OCI-LY3 (cell line): ENCODE data around the gene SLC14A1.
A peak's percentile ranks its signal among the peaks of the same experiment; 100 is the strongest.

Source experiments
- H2AFZ ChIP-seq: fragments of 200-600, 300-600 bp; shearing (Covaris generic); 2 replicates; pipeline ENCODE4 v1.6.0; 2014; ENCODE audit warnings: antibody characterized with exemption, low read depth, low read length
- H3K27ac ChIP-seq: fragments of 200-600, 300-600 bp; sonication (generic); 2 replicates; pipeline ENCODE4 v1.5.1; 2014; ENCODE audit warnings: mild to moderate bottlenecking, low read length, moderate library complexity, mixed read lengths
- H3K27me3 ChIP-seq: fragments of 200-600, 300-600 bp; sonication (generic); 2 replicates; pipeline ENCODE4 v1.6.1; 2014; ENCODE audit warnings: low read depth, low read length, mixed read lengths
- H3K36me3 ChIP-seq: fragments of 200-600, 300-600 bp; sonication (generic); replicated peaks from 2 replicates; pipeline ENCODE3; 2014; ENCODE audit warnings: low read depth, low read length, mixed read lengths
- H3K4me1 ChIP-seq: fragments of 300-600, 200-600 bp; sonication (generic); 2 replicates; pipeline ENCODE4 v1.6.1; 2014; ENCODE audit warnings: low read length, mixed read lengths
- H3K4me2 ChIP-seq: fragments of 200-600, 300-600 bp; sonication (generic); 2 replicates; pipeline ENCODE4 v1.6.1; 2014; ENCODE audit warnings: low read length, mixed read lengths
- H3K4me3 ChIP-seq: fragments of 300-600, 200-600 bp; sonication (generic); 2 replicates; pipeline ENCODE4 v1.5.1; 2014; ENCODE audit warnings: antibody characterized with exemption, mild to moderate bottlenecking, low read length, moderate library complexity
- H3K79me2 ChIP-seq: fragments of 300-600, 200-600 bp; shearing (Covaris generic); 2 replicates; pipeline ENCODE4 v1.6.1; 2014; ENCODE audit warnings: mild to moderate bottlenecking, low read length, mixed read lengths
- H3K9ac ChIP-seq: fragments of 300-600, 200-600 bp; shearing (Covaris generic); 2 replicates; pipeline ENCODE4 v1.6.0; 2014; ENCODE audit warnings: mild to moderate bottlenecking, low read length, moderate library complexity
- H3K9me3 ChIP-seq: fragments of 200-600, 300-600 bp; shearing (Covaris generic); 2 replicates; pipeline ENCODE4 v1.6.1; 2014; ENCODE audit warnings: low read length, mixed read lengths; ENCODE audit not compliant: insufficient read depth
- H4K20me1 ChIP-seq: fragments of 200-600, 300-600 bp; sonication (generic); 2 replicates; pipeline ENCODE4 v1.6.1; 2016; ENCODE audit warnings: low read length, mixed read lengths; ENCODE audit not compliant: insufficient read depth
- CTCF ChIP-seq: fragments of 200-600, 300-600 bp; sonication (generic); IDR thresholded peaks from 2 replicates; pipeline ENCODE4 v1.5.1; 2014; ENCODE audit warnings: antibody characterized with exemption, low read length, low read depth
- EZH2phosphoT487 ChIP-seq: fragments of 200-600 bp; shearing (Covaris generic); IDR thresholded peaks from 2 replicates; pipeline ENCODE4 v1.6.1; 2018; ENCODE audit warnings: antibody characterized with exemption, mixed run types, low read depth

SLC14A1 gene

DNA sequence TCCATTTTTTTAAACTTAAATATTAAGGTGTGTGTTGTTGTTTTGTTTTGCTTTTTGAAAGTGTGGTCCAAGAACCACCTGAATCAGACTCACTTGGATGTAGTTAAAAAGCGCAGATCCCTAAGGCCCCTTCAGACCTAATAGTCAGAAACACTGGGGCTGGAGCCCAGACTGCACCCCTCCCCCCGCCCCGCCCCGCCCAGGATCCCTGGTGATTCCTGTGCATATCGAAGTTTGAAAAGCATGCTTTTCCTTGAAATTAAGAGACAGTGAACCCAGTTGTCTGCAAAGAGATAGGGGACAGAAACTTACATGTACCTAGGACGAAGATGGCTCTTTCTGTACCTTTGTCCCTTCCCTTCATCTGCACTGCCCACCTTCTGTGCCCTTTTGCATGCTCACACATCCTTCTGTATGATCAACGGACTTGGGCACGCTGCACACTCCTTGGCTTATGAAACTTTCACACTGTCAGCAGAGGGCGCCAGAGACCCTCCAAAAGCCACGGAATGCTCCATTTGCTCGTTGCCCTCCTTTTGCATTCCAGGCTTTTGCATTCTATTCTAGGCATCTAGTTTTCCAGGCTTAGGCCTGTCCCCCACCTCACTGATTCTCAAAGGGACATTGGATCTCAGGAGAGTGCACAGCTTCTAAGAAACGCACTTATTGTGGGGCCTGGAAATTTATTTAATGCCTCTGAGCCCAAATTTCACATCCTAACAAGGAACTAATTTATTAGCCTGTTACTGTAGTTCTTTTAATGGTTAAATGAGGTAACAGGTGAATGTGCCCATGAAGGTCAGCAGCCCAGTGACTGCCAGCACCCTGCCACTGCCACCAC, 32.8 kb upstream of the SLC14A1 start:
- Histone ChIP-seq H3K4me1 (peaks cover 47% of the 10 kb centered on the region), H3K79me2 (no peaks in the 10 kb centered on the region), H3K27ac (no peak overlapping the region), H4K20me1 (no peaks in the 10 kb centered on the region), H3K9ac (no peak overlapping the region), H3K9me3 (no peaks in the 10 kb centered on the region), H2AFZ (0 out of 2 replicates have a peak overlapping the region, but pooled peaks have one; percentile 37), H3K27me3 (peaks cover 7% of the 10 kb centered on the region; the same call in 1 of the 2 replicates), H3K4me3 (peak overlapping the region; percentile 43), H3K4me2 (peak overlapping the region; percentile 63), H3K36me3 (no peaks in the 10 kb centered on the region)
- TF ChIP-seq EZH2phosphoT487 (no peak), CTCF (peak; percentile 100)

GRCh38 chr18:45691816-45692179, 32.2 kb upstream of the SLC14A1 start:
- Histone ChIP-seq H3K27ac (no peak overlapping the region), H3K9ac (no peak overlapping the region), H2AFZ (no peak overlapping the region), H3K4me2 (no peak overlapping the region), H3K4me3 (no peak overlapping the region), H4K20me1 (no peaks in the 10 kb centered on the region), H3K9me3 (no peaks in the 10 kb centered on the region), H3K36me3 (no peaks in the 10 kb centered on the region), H3K79me2 (no peaks in the 10 kb centered on the region), H3K4me1 (peaks cover 41% of the 10 kb centered on the region), H3K27me3 (peaks cover 7% of the 10 kb centered on the region; the same call in 1 of the 2 replicates)
- TF ChIP-seq CTCF: no peak
- TF ChIP-seq EZH2phosphoT487: no peak

- no peak overlapping the region for H2AFZ ChIP-seq
- no peaks in the 10 kb centered on the region for H3K4me1 ChIP-seq
- no peaks in the 10 kb centered on the region for H3K27me3 ChIP-seq
- no peak overlapping the region for H3K27ac ChIP-seq
- no peaks in the 10 kb centered on the region for H3K36me3 ChIP-seq
- H4K20me1 ChIP-seq: no peaks in the 10 kb centered on the region
- no peak overlapping the region for H3K4me3 ChIP-seq
- H3K4me2 ChIP-seq: no peak overlapping the region
- H3K9ac ChIP-seq: no peak overlapping the region
- no peaks in the 10 kb centered on the region for H3K79me2 ChIP-seq
- peaks cover under 1% of the 10 kb centered on the region; the same call in 1 of the 2 replicates for H3K9me3 ChIP-seq
- no peak for TF ChIP-seq CTCF
- TF ChIP-seq EZH2phosphoT487: no peak
These were observed 21.2 kb upstream of the SLC14A1 start for GRCh38 chr18:45702708-45703265.

DNA sequence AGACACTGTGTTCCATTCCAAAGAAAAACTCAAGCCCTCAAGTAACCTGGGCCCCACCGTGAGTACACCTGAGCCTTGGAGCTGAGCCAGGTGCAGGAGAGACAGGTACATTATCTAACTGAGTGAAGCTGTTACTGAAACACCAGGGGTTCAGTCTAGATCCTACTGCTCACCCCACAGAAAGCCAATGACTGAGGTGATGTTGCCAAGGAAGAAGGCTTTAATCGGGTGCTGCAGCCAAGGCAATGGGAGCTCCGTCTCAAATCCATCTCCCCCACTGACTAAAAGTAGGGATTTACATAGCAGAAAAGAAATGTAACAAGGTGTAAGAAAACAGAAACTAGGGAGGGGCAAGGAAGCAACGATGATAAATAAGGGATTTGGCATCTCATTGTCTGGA, 15.2 kb upstream of the SLC14A1 start:
- no peak overlapping the region for H3K27ac ChIP-seq
- H3K36me3 ChIP-seq: peaks cover 10% of the 10 kb centered on the region
- 0 out of 2 replicates have a peak, but pooled peaks cover 4% of the 10 kb centered on the region for H3K27me3 ChIP-seq
- TF ChIP-seq CTCF (no peak), EZH2phosphoT487 (no peak)
- H3K4me2 ChIP-seq: no peak overlapping the region
- H3K4me3 ChIP-seq: no peak overlapping the region
- H3K9me3 ChIP-seq: peaks cover 22% of the 10 kb centered on the region
- H3K79me2 ChIP-seq: no peaks in the 10 kb centered on the region
- H3K4me1 ChIP-seq: no peaks in the 10 kb centered on the region
- H3K9ac ChIP-seq: no peak overlapping the region
- H2AFZ ChIP-seq: no peak overlapping the region
- H4K20me1 ChIP-seq: no peaks in the 10 kb centered on the region
